Stomach smooth muscle (tissue), 2 donors: ENCODE results near the gene ARFGAP2.
A peak's percentile ranks its signal among the peaks of the same experiment; 100 is the strongest.

ENCODE experiments used
- H3K27ac ChIP-seq: one replicate; pipeline ENCODE4 v1.7.0; 2013; ENCODE audit warnings: mild to moderate bottlenecking, low read length, inconsistent platforms
- H3K27me3 ChIP-seq, 2 donors: one replicate each; pipeline ENCODE4 v1.7.0; 2013; ENCODE audit warnings: low read length in 2 of 2; ENCODE audit not compliant: insufficient read depth in 2 of 2, control insufficient read depth in 1 of 2
- H3K36me3 ChIP-seq, 2 donors: one replicate each; pipeline ENCODE4 v1.7.0; 2013; ENCODE audit warnings: low read length in 2 of 2; ENCODE audit not compliant: control insufficient read depth in 2 of 2, insufficient read depth in 2 of 2
- H3K4me1 ChIP-seq: one replicate; pipeline ENCODE4 v1.7.0; 2013; ENCODE audit warnings: low read length; ENCODE audit not compliant: control insufficient read depth, insufficient read depth
- H3K4me3 ChIP-seq, 2 donors: one replicate each; pipeline ENCODE4 v1.7.0; 2013; ENCODE audit warnings: low read length in 2 of 2
- H3K9ac ChIP-seq, 2 donors: one replicate each; pipeline ENCODE4 v1.7.0; 2013; ENCODE audit warnings: low read length in 2 of 2, mild to moderate bottlenecking in 1 of 2
- H3K9me3 ChIP-seq, 2 donors: one replicate each; pipeline ENCODE4 v1.7.0; 2013; ENCODE audit warnings: low read length in 2 of 2; ENCODE audit not compliant: control insufficient read depth in 2 of 2
- donor health status: healthy.
- donor health status: Pancreatic carcinoma.

Gene ARFGAP2

GRCh38 chr11:47158242-47158641, 18.4 kb downstream of the ARFGAP2 start:
- peaks cover 27% of the 10 kb centered on the region for H3K4me1 ChIP-seq
- H3K9me3 ChIP-seq, result no peaks in the 10 kb centered on the region
- H3K27ac ChIP-seq, result no peak overlapping the region
- H3K36me3 ChIP-seq, result peaks cover 0 to 14% of the 10 kb centered on the region in 2 donors
- no peak overlapping the region for H3K9ac ChIP-seq
- H3K27me3 ChIP-seq, result no peaks in the 10 kb centered on the region
- H3K4me3 ChIP-seq, result no peak overlapping the region

DNA sequence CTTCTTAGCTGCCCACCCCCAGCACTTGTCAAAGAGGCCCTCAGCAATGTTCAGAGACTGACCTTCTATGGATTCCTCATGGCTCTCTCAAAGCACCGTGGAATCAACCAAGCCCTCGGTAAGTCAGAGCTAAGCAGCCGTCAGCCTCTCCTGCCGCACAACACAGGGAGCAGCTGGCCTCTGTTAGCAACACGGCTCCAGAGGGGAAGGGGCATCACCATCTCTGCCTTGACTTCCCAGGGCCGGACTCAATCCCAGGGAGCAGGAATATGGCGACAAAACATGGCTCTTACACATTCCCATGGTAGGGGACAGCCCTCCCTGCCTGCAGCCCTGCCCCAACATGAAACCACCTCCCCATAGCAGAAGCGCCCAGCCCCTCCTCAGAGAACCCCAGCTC, 18.9 kb downstream of the ARFGAP2 start:
- no peak overlapping the region for H3K9ac ChIP-seq
- H3K9me3 ChIP-seq, result no peaks in the 10 kb centered on the region
- H3K36me3 ChIP-seq, result peaks cover 0 to 11% of the 10 kb centered on the region in 2 donors
- H3K27me3 ChIP-seq, result no peaks in the 10 kb centered on the region
- H3K4me1 ChIP-seq, result peaks cover 28% of the 10 kb centered on the region
- no peak overlapping the region for H3K4me3 ChIP-seq
- H3K27ac ChIP-seq, result no peak overlapping the region

DNA sequence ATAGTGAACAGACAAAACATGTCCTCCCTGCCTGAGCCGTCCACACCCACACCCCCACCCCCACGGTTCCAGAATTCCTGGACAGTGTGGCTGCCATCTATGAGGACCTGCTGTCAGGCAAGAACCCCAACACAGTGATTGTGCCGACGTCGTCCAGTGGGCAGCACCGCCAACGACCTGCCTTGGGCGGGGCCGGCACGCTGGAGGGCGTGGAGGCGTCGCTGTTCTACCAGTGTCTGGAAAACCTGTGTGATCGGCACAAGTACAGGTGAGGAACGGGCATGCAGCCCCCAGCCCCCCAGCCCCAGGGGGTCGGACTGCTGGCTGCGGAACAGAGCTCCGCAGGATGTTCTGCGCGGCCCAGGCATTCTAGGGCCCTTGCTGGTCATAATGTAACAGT, 19.7 kb downstream of the ARFGAP2 start:
- peaks cover 24% of the 10 kb centered on the region for H3K4me1 ChIP-seq
- H3K27ac ChIP-seq, result no peak overlapping the region
- H3K27me3 ChIP-seq, result no peaks in the 10 kb centered on the region

GRCh38 chr11:47156333-47156732, 20.3 kb downstream of the ARFGAP2 start:
- H3K27me3 ChIP-seq, result no peaks in the 10 kb centered on the region
- H3K9me3 ChIP-seq, result no peaks in the 10 kb centered on the region
- no peak overlapping the region for H3K4me3 ChIP-seq
- peaks cover 0 to 9% of the 10 kb centered on the region in 2 donors for H3K36me3 ChIP-seq
- H3K4me1 ChIP-seq, result peaks cover 18% of the 10 kb centered on the region
- no peak overlapping the region for H3K27ac ChIP-seq
- no peak overlapping the region for H3K9ac ChIP-seq

More for the DNA sequence above, 19.7 kb downstream of the ARFGAP2 start:
- Histone ChIP-seq H3K4me3 (no peak overlapping the region), H3K9ac (no peak overlapping the region), H3K9me3 (no peaks in the 10 kb centered on the region), H3K36me3 (peaks cover 0 to 9% of the 10 kb centered on the region in 2 donors)

GRCh38 chr11:47155879-47156278, 20.8 kb downstream of the ARFGAP2 start:
- no peaks in the 10 kb centered on the region for H3K27me3 ChIP-seq
- H3K27ac ChIP-seq, result no peak overlapping the region
- H3K36me3 ChIP-seq, result peaks cover 0 to 9% of the 10 kb centered on the region in 2 donors

GRCh38 chr11:47154616-47155570, 21.8 kb downstream of the ARFGAP2 start:
- no peak overlapping the region for H3K27ac ChIP-seq
- H3K4me3 ChIP-seq, result no peak overlapping the region
- no peaks in the 10 kb centered on the region for H3K9me3 ChIP-seq
- no peak overlapping the region for H3K9ac ChIP-seq
- no peaks in the 10 kb centered on the region for H3K27me3 ChIP-seq
- H3K36me3 ChIP-seq, result peaks cover 0 to 9% of the 10 kb centered on the region in 2 donors
- H3K4me1 ChIP-seq, result peaks cover 13% of the 10 kb centered on the region

More at GRCh38 chr11:47155879-47156278, 20.8 kb downstream of the ARFGAP2 start:
- Histone ChIP-seq H3K4me3 (no peak overlapping the region), H3K9ac (no peak overlapping the region), H3K4me1 (peaks cover 14% of the 10 kb centered on the region), H3K9me3 (no peaks in the 10 kb centered on the region)

DNA sequence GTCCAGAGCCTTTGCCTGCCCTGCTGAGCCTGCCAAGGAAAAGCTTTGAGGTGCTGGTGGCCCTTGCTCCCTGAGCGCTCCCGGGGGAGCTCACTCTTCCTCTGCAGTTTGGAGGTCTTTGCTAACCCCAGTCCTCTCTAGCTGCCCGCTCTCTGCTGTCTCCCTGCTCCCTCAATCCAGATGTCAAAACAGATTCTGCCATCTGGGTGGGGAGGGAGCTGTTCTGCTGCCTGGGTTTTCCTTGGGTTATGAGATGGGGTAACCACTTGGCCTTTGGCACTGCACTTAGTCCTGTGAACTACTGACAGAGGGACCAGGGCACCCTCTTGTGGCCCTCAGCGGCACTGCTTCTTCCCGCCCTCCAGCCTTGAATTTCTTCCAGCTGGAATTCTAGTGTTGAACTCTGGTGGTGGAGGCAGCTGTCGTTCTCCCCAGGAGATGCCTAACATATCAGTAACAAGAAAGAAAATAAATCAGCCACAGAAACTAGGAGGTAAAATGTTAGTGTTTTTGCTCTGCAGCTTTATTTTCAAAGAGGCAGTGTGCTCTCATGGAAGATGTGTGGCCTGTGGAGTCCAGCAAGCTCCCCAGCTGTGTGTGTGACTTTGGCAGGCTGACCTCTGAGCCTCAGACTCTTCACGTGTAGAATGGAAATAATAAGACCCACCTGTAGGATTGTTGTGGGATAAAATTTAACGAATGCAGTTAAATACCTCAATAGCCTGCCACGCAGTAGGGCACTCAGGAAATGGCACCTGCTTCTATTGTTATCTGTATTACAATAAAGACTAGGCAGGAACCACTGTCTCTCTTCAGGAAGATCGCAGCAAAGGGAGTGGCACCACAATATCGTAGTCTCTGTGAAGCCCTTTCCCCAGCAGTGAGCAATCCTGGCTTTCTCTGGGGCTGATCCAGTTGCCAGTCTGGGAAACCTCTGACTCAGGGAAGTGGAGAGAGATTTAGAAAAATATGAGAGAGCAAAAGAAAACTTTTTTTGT, 23.4 kb downstream of the ARFGAP2 start:
- Histone ChIP-seq H3K27ac (no peak overlapping the region), H3K36me3 (peaks cover 0 to 7% of the 10 kb centered on the region in 2 donors), H3K4me3 (peak overlapping the region in 1 of 2 donors; percentile 22), H3K4me1 (peaks cover 28% of the 10 kb centered on the region), H3K9ac (peak overlapping the region in 1 of 2 donors; percentile 21), H3K27me3 (no peaks in the 10 kb centered on the region), H3K9me3 (no peaks in the 10 kb centered on the region)

DNA sequence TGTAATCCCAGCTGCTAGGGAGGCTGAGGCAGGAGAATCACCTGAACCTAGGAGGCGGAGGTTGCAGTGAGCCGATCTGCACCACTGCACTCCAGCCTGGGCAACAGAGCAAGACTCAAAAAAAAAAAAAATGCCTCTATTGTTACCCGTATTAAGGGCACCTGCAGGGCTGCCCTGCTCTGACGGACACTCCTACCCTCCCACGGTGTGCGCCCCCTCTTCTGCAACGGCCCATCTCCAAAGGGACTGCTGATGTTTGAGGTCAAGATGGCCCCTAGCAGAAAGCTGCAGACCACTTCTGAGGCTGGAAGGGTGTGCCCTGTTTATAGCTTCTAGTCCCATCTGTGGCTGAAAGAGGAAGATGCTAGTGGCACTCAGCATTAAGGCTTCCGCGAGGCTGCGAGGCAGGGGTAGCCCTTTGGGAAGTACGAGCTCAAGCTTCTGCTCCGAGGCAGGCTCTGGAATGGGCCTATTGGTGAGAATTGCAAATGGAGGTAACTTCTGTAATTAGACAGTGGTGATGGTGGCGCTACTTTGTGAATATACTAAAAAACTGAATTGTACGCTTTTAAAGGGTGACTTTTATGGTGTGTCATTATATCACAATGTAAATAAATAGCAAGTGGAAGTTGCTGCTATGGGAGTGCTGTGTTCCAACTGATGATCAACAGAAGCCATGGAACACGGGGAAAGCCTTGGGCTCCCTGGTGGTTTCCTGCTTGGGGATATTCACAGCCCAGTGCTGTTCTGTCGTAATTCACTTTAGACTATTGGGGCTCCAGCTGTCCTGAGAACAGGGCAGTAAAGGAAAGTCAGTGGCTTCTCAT, 24.3 kb downstream of the ARFGAP2 start:
- no peak overlapping the region for H3K4me3 ChIP-seq
- no peaks in the 10 kb centered on the region for H3K27me3 ChIP-seq
- no peak overlapping the region for H3K9ac ChIP-seq
- peaks cover 0 to 7% of the 10 kb centered on the region in 2 donors for H3K36me3 ChIP-seq
- peaks cover 31% of the 10 kb centered on the region for H3K4me1 ChIP-seq
- H3K9me3 ChIP-seq, result no peaks in the 10 kb centered on the region
- no peak overlapping the region for H3K27ac ChIP-seq

GRCh38 chr11:47149782-47150181, 26.9 kb downstream of the ARFGAP2 start:
- H3K27ac ChIP-seq, result no peak overlapping the region

More at GRCh38 chr11:47149782-47150181, 26.9 kb downstream of the ARFGAP2 start:
- Histone ChIP-seq H3K36me3 (peaks cover 0 to 2% of the 10 kb centered on the region in 2 donors), H3K27me3 (no peaks in the 10 kb centered on the region), H3K4me3 (no peak overlapping the region), H3K9me3 (no peaks in the 10 kb centered on the region), H3K4me1 (peaks cover 31% of the 10 kb centered on the region), H3K9ac (no peak overlapping the region)
